ENCODE measurements around the gene PTH1R.

GRCh38 chr3:46884427-46884826 lies 6.9 kb downstream of the PTH1R start:
- TF ChIP-seq POLR2A (IDR thresholded peaks at IDR 0.05; ENCODE audit: extremely low read depth, insufficient read length): no peak
- no peak for TF ChIP-seq CTCF (IDR thresholded peaks at IDR 0.05; ENCODE audit: low read depth, low read length)
- no peak for TF ChIP-seq MYC (IDR thresholded peaks at IDR 0.05; ENCODE audit: low read depth, low read length)

Measured in NB4 (cell line).